ENCODE results near the gene PDHX. TPM values are rescaled to one million over a fixed set of nuclear protein-coding genes. Genes with fewer than 3 reads are reported as not detected.

Gene PDHX
- total and polyA plus RNA-seq, 2 of the 4 experiments (the other 2 are of a cell fraction): 19.8 to 26.7 TPM

DNA sequence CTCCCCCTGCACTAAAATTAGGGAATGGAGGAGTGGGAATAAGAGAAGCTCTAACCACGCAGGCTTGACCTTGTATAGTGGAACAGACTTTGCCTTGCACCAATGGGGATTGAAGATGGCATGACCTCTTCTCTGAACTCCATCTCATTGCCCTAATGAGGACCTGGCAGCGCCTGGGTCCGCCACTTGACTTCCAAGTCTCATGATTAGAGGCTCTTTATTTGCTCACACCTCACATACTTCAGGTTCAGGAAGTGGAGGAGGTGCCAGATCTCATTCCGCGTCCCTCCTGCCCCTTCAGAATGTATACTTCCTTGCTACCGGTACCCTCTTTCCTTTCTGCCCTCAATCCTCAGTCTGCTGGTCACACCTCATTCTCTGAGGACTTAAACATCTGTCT lies 116.6 kb downstream of the PDHX start:
- H4K91ac ChIP-seq (ENCODE audit: insufficient read depth, low read depth, low read length): no peak overlapping the region
- WGBS, 2 experiments (ENCODE audit: extremely low coverage in 2 of 2, insufficient read length in 1 of 2): no CpG with 5 or more reads among the region's 6 CpGs
- peaks cover 13% of the 10 kb centered on the region for H3K4me1 ChIP-seq (ENCODE audit: control insufficient read depth, insufficient read depth, low read length)
- H4K8ac ChIP-seq (ENCODE audit: low read depth in 2 of 2, low read length in 2 of 2): no peak overlapping the region
- dilution Hi-C loops (cut with HindIII; ENCODE audit: low sequenced_read_pairs, unreplicated experiment) (no loop called here), in situ Hi-C loops (cut with MboI; ENCODE audit: low sequenced_read_pairs) (no loop called here), intact Hi-C loops (cut with micrococcal nuclease) (no loop called here)
- no peak for ATAC-seq (ENCODE audit: low read depth)
- no peak overlapping the region for H3K4me2 ChIP-seq (ENCODE audit: low read depth, low read length)
- H3K9ac ChIP-seq (ENCODE audit: low read depth, low read length): no peak overlapping the region
- no peak overlapping the region for H2AFZ ChIP-seq (replicated peaks; ENCODE audit: low read length, poor library complexity)
- ChIA-PET CTCF (no interaction called here), POLR2A (ENCODE audit: unreplicated experiment) (no interaction called here)
- no peak overlapping the region for H2BK5ac ChIP-seq (ENCODE audit: low read depth, low read length, poor library complexity, severe bottlenecking)
- peaks cover 19% of the 10 kb centered on the region for H3K9me1 ChIP-seq (ENCODE audit: insufficient read depth, low read length)
- H4K20me1 ChIP-seq (ENCODE audit: insufficient read depth, low read length): no peaks in the 10 kb centered on the region
- H3K18ac ChIP-seq (ENCODE audit: low read depth, low read length): no peak overlapping the region
- H2AK5ac ChIP-seq (ENCODE audit: low read depth, low read length): peak overlapping the region; percentile 38
- H3K79me1 ChIP-seq (ENCODE audit: low read depth in 1 of 2, low read length in 2 of 2): peaks cover 6 to 22% of the 10 kb centered on the region in 2 experiments
- no peak overlapping the region for H2AK9ac ChIP-seq (replicated peaks; ENCODE audit: low read depth, low read length, poor library complexity)
- no peak overlapping the region for H3K23ac ChIP-seq (ENCODE audit: low read depth, low read length)
- H3K4me3 ChIP-seq (ENCODE audit: insufficient read depth, low read depth, low read length): no peak overlapping the region
- no peak overlapping the region for H4K5ac ChIP-seq (ENCODE audit: low read depth, low read length)
- H2BK15ac ChIP-seq (ENCODE audit: low read depth, low read length): peak overlapping the region; percentile 77; the same call in 1 of the 3 replicates
- H3K14ac ChIP-seq (replicated peaks; ENCODE audit: low read depth, low read length): no peak overlapping the region; the same call in 1 of the 2 replicates
- DNase-seq: no peak
- H3K56ac ChIP-seq (ENCODE audit: extremely low read depth, insufficient read depth, low read length): no peak overlapping the region
- no TSS peak for BruUV-seq (replicated peaks)
- no peak overlapping the region for H3K27ac ChIP-seq (ENCODE audit: insufficient read depth, low read length)
- H3K36me3 ChIP-seq (ENCODE audit: control insufficient read depth, insufficient read depth, low read length): no peaks in the 10 kb centered on the region
- H2BK120ac ChIP-seq (ENCODE audit: low read depth, low read length): peak overlapping the region; percentile 32; the same call in 1 of the 2 replicates
- no peaks in the 10 kb centered on the region for H3K27me3 ChIP-seq (ENCODE audit: control insufficient read depth, insufficient read depth, low read length)
- peak overlapping the region; percentile 51; the same call in 1 of the 2 replicates for H2BK20ac ChIP-seq (ENCODE audit: low read depth, low read length)
- H3K9me3 ChIP-seq (ENCODE audit: control insufficient read depth, insufficient read depth, low read length): no peaks in the 10 kb centered on the region
- TF ChIP-seq RCOR1 (IDR thresholded peaks at IDR 0.05; ENCODE audit: insufficient replicate concordance, low read length): no peak
- TF ChIP-seq CHD1 (IDR thresholded peaks at IDR 0.05; ENCODE audit: low read depth, low read length): no peak
- TF ChIP-seq, protein P1, sequence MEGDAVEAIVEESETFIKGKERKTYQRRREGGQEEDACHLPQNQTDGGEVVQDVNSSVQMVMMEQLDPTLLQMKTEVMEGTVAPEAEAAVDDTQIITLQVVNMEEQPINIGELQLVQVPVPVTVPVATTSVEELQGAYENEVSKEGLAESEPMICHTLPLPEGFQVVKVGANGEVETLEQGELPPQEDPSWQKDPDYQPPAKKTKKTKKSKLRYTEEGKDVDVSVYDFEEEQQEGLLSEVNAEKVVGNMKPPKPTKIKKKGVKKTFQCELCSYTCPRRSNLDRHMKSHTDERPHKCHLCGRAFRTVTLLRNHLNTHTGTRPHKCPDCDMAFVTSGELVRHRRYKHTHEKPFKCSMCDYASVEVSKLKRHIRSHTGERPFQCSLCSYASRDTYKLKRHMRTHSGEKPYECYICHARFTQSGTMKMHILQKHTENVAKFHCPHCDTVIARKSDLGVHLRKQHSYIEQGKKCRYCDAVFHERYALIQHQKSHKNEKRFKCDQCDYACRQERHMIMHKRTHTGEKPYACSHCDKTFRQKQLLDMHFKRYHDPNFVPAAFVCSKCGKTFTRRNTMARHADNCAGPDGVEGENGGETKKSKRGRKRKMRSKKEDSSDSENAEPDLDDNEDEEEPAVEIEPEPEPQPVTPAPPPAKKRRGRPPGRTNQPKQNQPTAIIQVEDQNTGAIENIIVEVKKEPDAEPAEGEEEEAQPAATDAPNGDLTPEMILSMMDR (conservative IDR thresholded peaks at IDR 0.05; ENCODE audit: low read depth, low read length): no peak
- no peak for TF ChIP-seq RFX5 (IDR thresholded peaks at IDR 0.05; ENCODE audit: low read depth, low read length)
- TF ChIP-seq MAZ (IDR thresholded peaks at IDR 0.05; ENCODE audit: borderline replicate concordance, low read depth, low read length): no peak
- TF ChIP-seq, protein P2, sequence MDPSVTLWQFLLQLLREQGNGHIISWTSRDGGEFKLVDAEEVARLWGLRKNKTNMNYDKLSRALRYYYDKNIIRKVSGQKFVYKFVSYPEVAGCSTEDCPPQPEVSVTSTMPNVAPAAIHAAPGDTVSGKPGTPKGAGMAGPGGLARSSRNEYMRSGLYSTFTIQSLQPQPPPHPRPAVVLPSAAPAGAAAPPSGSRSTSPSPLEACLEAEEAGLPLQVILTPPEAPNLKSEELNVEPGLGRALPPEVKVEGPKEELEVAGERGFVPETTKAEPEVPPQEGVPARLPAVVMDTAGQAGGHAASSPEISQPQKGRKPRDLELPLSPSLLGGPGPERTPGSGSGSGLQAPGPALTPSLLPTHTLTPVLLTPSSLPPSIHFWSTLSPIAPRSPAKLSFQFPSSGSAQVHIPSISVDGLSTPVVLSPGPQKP (IDR thresholded peaks at IDR 0.05; ENCODE audit: borderline replicate concordance, low read depth, low read length): no peak
- TF ChIP-seq FOS (IDR thresholded peaks at IDR 0.05; ENCODE audit: low read depth, low read length): no peak
- TF ChIP-seq, protein P3, sequence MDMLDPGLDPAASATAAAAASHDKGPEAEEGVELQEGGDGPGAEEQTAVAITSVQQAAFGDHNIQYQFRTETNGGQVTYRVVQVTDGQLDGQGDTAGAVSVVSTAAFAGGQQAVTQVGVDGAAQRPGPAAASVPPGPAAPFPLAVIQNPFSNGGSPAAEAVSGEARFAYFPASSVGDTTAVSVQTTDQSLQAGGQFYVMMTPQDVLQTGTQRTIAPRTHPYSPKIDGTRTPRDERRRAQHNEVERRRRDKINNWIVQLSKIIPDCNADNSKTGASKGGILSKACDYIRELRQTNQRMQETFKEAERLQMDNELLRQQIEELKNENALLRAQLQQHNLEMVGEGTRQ (IDR thresholded peaks at IDR 0.05; ENCODE audit: low read depth, low read length): no peak
- no peak for TF ChIP-seq NFE2L2 (IDR thresholded peaks at IDR 0.05; ENCODE audit: low read depth, low read length)
- no peak for TF ChIP-seq POLR2A (IDR thresholded peaks at IDR 0.05; ENCODE audit: low read depth, low read length)
- H3K4ac ChIP-seq (ENCODE audit: low read depth, low read length): peak overlapping the region; percentile 15; the same call in 1 of the 2 replicates
